K562 (cell line): ENCODE data around the gene KRTCAP2. TPM values are rescaled to one million over a fixed set of nuclear protein-coding genes. Genes with fewer than 3 reads are reported as not detected.

Source experiments
- ATAC-seq: fragments of 200-7000 bp; cut with Tn5 transposase; 3 replicates; pipeline ENCODE4 v1.9.1; 2020; ENCODE audit warnings: moderate library complexity
- BruUV-seq: library from RNA; stranded (reverse); fragments of 400-500 nt; replicated peaks from 2 replicates; lab custom pipeline; 2021; lab: Mats Ljungman, UMichigan
- CTCF ChIA-PET: fragments of 300-600 bp; formaldehyde crosslinking; extraction: SDS; loops from one replicate; lab custom pipeline; 2021; ENCODE audit warnings: low intra/inter-chr PET ratio; lab: Yijun Ruan, JAX
- POLR2A ChIA-PET: fragments of 300-600, 350-650 bp; sonication (Branson Sonifier 250); formaldehyde crosslinking; extraction: SDS; loops from one replicate; lab custom pipeline; 2021; ENCODE audit warnings: antibody characterized with exemption, inconsistent platforms; lab: Yijun Ruan, JAX
- DNase-seq, 4 experiments: peaks; one replicate each; pipeline versions ENCODE4 v3.0.0 to v3.0.0-alpha.2; 2011 to 2018; ENCODE audit warnings: low spot score in 3 of 4, mixed read lengths in 3 of 4; ENCODE audit errors: extremely low read depth in 1 of 4
- FAIRE-seq: peaks from 2 replicates; lab custom pipeline; 2011; peaks lifted over from hg19 to GRCh38; lab: Jason Lieb, UNC
- H2AFZ ChIP-seq: 2 replicates; pipeline ENCODE4 v1.6.0; 2011; ENCODE audit warnings: low read depth, low read length, control low read depth, inconsistent platforms
- H3K27ac ChIP-seq: fragments of 200-600 bp; 3 replicates; pipeline ENCODE4 v1.8.0; 2011; ENCODE audit warnings: low read depth, mild to moderate bottlenecking, control low read depth, inconsistent platforms, low read length, moderate library complexity, mixed read lengths; ENCODE audit errors: extremely low read depth
- H3K27me3 ChIP-seq, 2 experiments: fragments of 300-600 bp in 1 of 2; 2 replicates in 1 of 2; 3 replicates in 1 of 2; pipeline versions ENCODE4 v1.6.0 to v1.8.0; 2011; ENCODE audit warnings: inconsistent platforms in 2 of 2, low read length in 2 of 2, mild to moderate bottlenecking in 1 of 2, mixed read lengths in 1 of 2, moderate library complexity in 1 of 2; ENCODE audit not compliant: control insufficient read depth in 2 of 2, insufficient read depth in 2 of 2
- H3K36me3 ChIP-seq: fragments of 300-600 bp; 3 replicates; pipeline ENCODE4 v1.8.0; 2011; ENCODE audit warnings: mild to moderate bottlenecking, low read length, inconsistent platforms; ENCODE audit not compliant: control insufficient read depth, insufficient read depth
- H3K4me1 ChIP-seq, 2 experiments: fragments of 200-600 bp in 1 of 2; replicated peaks in 1 of 2; 2 replicates in 1 of 2; 3 replicates in 1 of 2; pipeline versions ENCODE4 v1.5.1 to v1.8.0; 2011; ENCODE audit warnings: inconsistent platforms in 2 of 2, low read length in 2 of 2, mild to moderate bottlenecking in 1 of 2, mixed read lengths in 1 of 2, moderate library complexity in 1 of 2; ENCODE audit not compliant: control insufficient read depth in 2 of 2, insufficient read depth in 2 of 2
- H3K4me2 ChIP-seq: 2 replicates; pipeline ENCODE4 v1.6.1; 2011; ENCODE audit warnings: low read length, control low read depth, inconsistent platforms, mixed read lengths; ENCODE audit not compliant: insufficient read depth
- H3K4me3 ChIP-seq: fragments of 200-600 bp; sonication (generic), shearing (Covaris generic); 2 replicates; pipeline ENCODE4 v1.5.1; 2016; ENCODE audit warnings: control low read depth, inconsistent platforms
- H3K79me2 ChIP-seq: fragments of 200-600 bp; 3 replicates; pipeline ENCODE4 v1.8.0; 2011; ENCODE audit warnings: low read length, inconsistent platforms; ENCODE audit not compliant: control insufficient read depth, insufficient read depth
- H3K9ac ChIP-seq, 2 experiments: 2 replicates each; pipeline versions ENCODE4 v1.6.0 to v1.6.1; 2011; ENCODE audit warnings: low read depth in 2 of 2, low read length in 2 of 2, control low read depth in 1 of 2, inconsistent platforms in 1 of 2, mild to moderate bottlenecking in 1 of 2, mixed read lengths in 1 of 2; ENCODE audit not compliant: insufficient read depth in 1 of 2
- H3K9me1 ChIP-seq: one replicate; pipeline ENCODE4 v1.6.0; 2011; ENCODE audit warnings: inconsistent platforms, mild to moderate bottlenecking, low read length, moderate library complexity; ENCODE audit not compliant: control insufficient read depth, insufficient read depth
- H3K9me3 ChIP-seq: replicated peaks from 2 replicates; pipeline ENCODE4 v1.5.1; 2011; ENCODE audit warnings: low read depth, low read length, inconsistent platforms; ENCODE audit not compliant: control insufficient read depth, insufficient read depth
- H4K20me1 ChIP-seq: replicated peaks from 2 replicates; pipeline ENCODE4 v1.6.1; 2011; ENCODE audit warnings: low read length, inconsistent platforms, mixed read lengths; ENCODE audit not compliant: control insufficient read depth, insufficient read depth
- BCOR ChIP-seq: fragments of 450-650 bp; IDR thresholded peaks from 2 replicates; pipeline ENCODE4 v1.6.1; 2016
- CLOCK ChIP-seq: fragments of 250-450 bp; sonication (Bioruptor Pico); IDR thresholded peaks from 2 replicates; pipeline ENCODE4 v1.4.0; 2020; ENCODE audit warnings: mild to moderate bottlenecking, moderate library complexity, borderline replicate concordance
- CREB3L1 ChIP-seq: fragments of 450-650 bp; IDR thresholded peaks from 2 replicates; pipeline ENCODE4 v1.6.1; 2014; ENCODE audit warnings: low read depth, mild to moderate bottlenecking, moderate library complexity, borderline replicate concordance
- CREBBP ChIP-seq: IDR thresholded peaks from one replicate; pipeline ENCODE4 v1.6.1; 2012; ENCODE audit warnings: low read depth, mild to moderate bottlenecking, control low read depth, inconsistent platforms, low read length
- E2F1 ChIP-seq: sonication (generic); formaldehyde crosslinking; IDR thresholded peaks from 2 replicates; pipeline ENCODE4 v1.8.1; 2023; ENCODE audit warnings: mild to moderate bottlenecking, missing genetic modification reagents, moderate library complexity
- EP300 ChIP-seq: IDR thresholded peaks from 2 replicates; pipeline ENCODE4 v1.6.1; 2012; ENCODE audit warnings: low read length, improper control_type of control experiment
- GTF3C2 ChIP-seq: IDR thresholded peaks from 3 replicates; pipeline ENCODE4 v1.6.1; 2011; ENCODE audit warnings: borderline replicate concordance, mild to moderate bottlenecking, moderate library complexity; ENCODE audit not compliant: insufficient read length; ENCODE audit errors: extremely low read depth
- RHOXF2B ChIP-seq: fragments of 250-450 bp; sonication (Bioruptor Pico); conservative IDR thresholded peaks from 2 replicates; pipeline ENCODE4 v1.5.1; 2021
- TAF7 ChIP-seq: fragments of 450-650 bp; IDR thresholded peaks from 2 replicates; pipeline ENCODE4 v1.6.1; 2016; ENCODE audit warnings: missing genetic modification characterization, missing compliant biosample characterization
- ZBTB5 ChIP-seq: fragments of 450-650 bp; IDR thresholded peaks from 2 replicates; pipeline ENCODE4 v1.6.1; 2017; ENCODE audit warnings: antibody characterized with exemption
- ZC3H11A ChIP-seq: IDR thresholded peaks from 2 replicates; pipeline ENCODE4 v1.6.1; 2012; ENCODE audit warnings: low read depth, low read length, improper control_type of control experiment
- WGBS: fragments of 100-300 bp; shearing (Covaris generic); methylation state at CpG from one replicate; pipeline ENCODE4 v1.1.6; 2016; ENCODE audit warnings: low coverage, mixed read lengths; ENCODE audit not compliant: insufficient coverage; ENCODE audit errors: missing lambda C conversion rate; 5-methylcytosine and 5-hydroxymethylcytosine counted together
- in situ Hi-C: fragments of 300-500 bp; cut with MboI; formaldehyde crosslinking; loops from 4 replicates; pipeline ENCODE4 v1.15.0; 2018; ENCODE audit warnings: inconsistent platforms, mixed read lengths
- intact Hi-C: fragments of 100-400 bp; cut with micrococcal nuclease; formaldehyde crosslinking; loops from 2 replicates; pipeline ENCODE4 v1.14.2; 2022
- polyA plus RNA-seq, 8 experiments: library from polyadenylated mRNA; depleted of rRNA in 4 of 8; stranded (reverse) in 5 of 8; unstranded in 3 of 8; fragments of >200 nt; fragmentation: Nextera tagmentation in 2 of 8; fragmentation: Illumina TruSeq in 1 of 8; extraction: Ambion mirVana in 2 of 8; extraction: Trizol in 1 of 8; gene quantifications; 2 replicates each; pipeline versions ENCODE4 v1.2.1 to v1.2.3, GENCODE V29; 2011 to 2014; ENCODE audit warnings: inconsistent platforms in 1 of 8, missing spikeins in 1 of 8
- total RNA-seq, 7 experiments: library from RNA; depleted of rRNA in 6 of 7; stranded (reverse); fragments of >200 nt in 6 of 7; fragmentation: Illumina TruSeq in 2 of 7; extraction: Trizol in 2 of 7; gene quantifications; 2 replicates each; pipeline versions ENCODE4 v1.2.1 to v1.2.3, GENCODE V29; 2011 to 2021; ENCODE audit warnings: low replicate concordance in 1 of 7

KRTCAP2 gene
- total and polyA plus RNA-seq, 9 of the 15 experiments (the other 6 are each of a cell fraction or from before 2014, with no cell fraction given): 126 to 436 (median 244) TPM

GRCh38 chr1:155134880-155135414, 38.2 kb downstream of the KRTCAP2 start:
- Histone ChIP-seq H3K27ac (peak overlapping the region; percentile 92), H3K27me3 (no peaks in the 10 kb centered on the region), H3K4me1 (peaks cover 51 to 66% of the 10 kb centered on the region in 2 experiments), H3K9ac (peak overlapping the region; percentile 91 to 96), H3K4me2 (peak overlapping the region; percentile 84), H3K9me1 (no peaks in the 10 kb centered on the region), H2AFZ (peak overlapping the region; percentile 91), H3K79me2 (peaks cover 48% of the 10 kb centered on the region), H4K20me1 (no peaks in the 10 kb centered on the region), H3K9me3 (no peaks in the 10 kb centered on the region), H3K4me3 (peak overlapping the region; percentile 82), H3K36me3 (peaks cover 44% of the 10 kb centered on the region)
- ATAC-seq (peak; percentile 73), FAIRE-seq (peak; percentile 97), DNase-seq (peak; percentile 82 to 96 (median 88))
- 1% methylated on average over 18 of the region's 18 CpGs for WGBS
- intact Hi-C loops: no loop called here
- ChIA-PET CTCF (no interaction called here), POLR2A (interaction anchor here (0.5 to 2.2 kb wide), 5 partner anchors 10 to 1571 kb away, joined by 3 to 7 read pairs (median 3); partner anchors contain the start of gene CRABP2)
- in situ Hi-C loops: no loop called here
- BruUV-seq: TSS peak; percentile 40
- TF ChIP-seq ZBTB5 (no peak), ZC3H11A (no peak), CLOCK (no peak), CREBBP (no peak), E2F1 (no peak), TAF7 (tag) (no peak), GTF3C2 (no peak), EP300 (peak; percentile 48), RHOXF2B (no peak), CREB3L1 (peak; percentile 88; the same call in 1 of the 2 replicates), BCOR (peak; percentile 6; the same call in 1 of the 2 replicates)
